Endothelial cell of umbilical vein (primary cell): ENCODE measurements around the gene SLC29A3. TPM values are rescaled to one million over a fixed set of nuclear protein-coding genes. Genes with fewer than 3 reads are reported as not detected.

Experiments
- BruUV-seq: library from RNA; stranded (reverse); fragments of 400-500 nt; replicated peaks from 2 replicates; lab custom pipeline; 2021; lab: Mats Ljungman, UMichigan
- CTCF ChIA-PET: fragments of 300-600, 350-600 bp; sonication (Branson Sonifier 250); formaldehyde crosslinking; loops from one replicate; lab custom pipeline; 2021; ENCODE audit warnings: antibody characterized with exemption, inconsistent platforms; lab: Charles Lee
- POLR2A ChIA-PET: fragments of 300-600, 350-600 bp; sonication (Branson Sonifier 250); formaldehyde crosslinking; loops from one replicate; lab custom pipeline; 2021; ENCODE audit warnings: antibody characterized with exemption, inconsistent platforms; lab: Charles Lee
- DNase-seq: peaks from one replicate; pipeline ENCODE4 v3.0.0-alpha.2; 2011; ENCODE audit warnings: low read depth, low spot score
- FAIRE-seq: peaks from 2 replicates; lab custom pipeline; 2011; peaks lifted over from hg19 to GRCh38; lab: Jason Lieb, UNC
- H2AFZ ChIP-seq: 2 replicates; pipeline ENCODE4 v1.6.0; 2012; ENCODE audit warnings: low read depth, low read length, control low read depth, inconsistent platforms
- H3K27ac ChIP-seq: 2 replicates; pipeline ENCODE4 v1.5.1; 2011; ENCODE audit warnings: low read depth, mild to moderate bottlenecking, control low read depth, low read length, moderate library complexity; ENCODE audit not compliant: insufficient read depth
- H3K27me3 ChIP-seq, 2 experiments: 2 replicates each; pipeline versions ENCODE4 v1.6.0 to v1.6.1; 2011; ENCODE audit warnings: low read length in 2 of 2, mixed read lengths in 1 of 2; ENCODE audit not compliant: control insufficient read depth in 2 of 2, insufficient read depth in 2 of 2
- H3K36me3 ChIP-seq, 2 experiments: 2 replicates in 1 of 2; 3 replicates in 1 of 2; pipeline ENCODE4 v1.5.1; 2011; ENCODE audit warnings: low read length in 2 of 2, mild to moderate bottlenecking in 1 of 2, moderate library complexity in 1 of 2; ENCODE audit not compliant: control insufficient read depth in 2 of 2, insufficient read depth in 2 of 2; ENCODE audit errors: extremely low read depth in 1 of 2
- H3K4me1 ChIP-seq: 3 replicates; pipeline ENCODE4 v1.5.1; 2011; ENCODE audit warnings: mild to moderate bottlenecking, low read length; ENCODE audit not compliant: control insufficient read depth, insufficient read depth; ENCODE audit errors: extremely low read depth
- H3K4me2 ChIP-seq: 2 replicates; pipeline ENCODE4 v1.6.1; 2011; ENCODE audit warnings: low read length, control low read depth, mixed read lengths; ENCODE audit not compliant: insufficient read depth
- H3K4me3 ChIP-seq, 3 experiments: fragments of 200-600 bp in 1 of 3; sonication (generic), shearing (Covaris generic) in 1 of 3; replicated peaks in 1 of 3; 2 replicates each; pipeline ENCODE4 v1.5.1; 2011 to 2016; ENCODE audit warnings: control low read depth in 3 of 3, low read length in 3 of 3, mild to moderate bottlenecking in 2 of 3, inconsistent platforms in 1 of 3, low read depth in 1 of 3, moderate library complexity in 1 of 3; ENCODE audit not compliant: insufficient read depth in 1 of 3
- H3K79me2 ChIP-seq: 2 replicates; pipeline ENCODE4 v1.6.0; 2012; ENCODE audit warnings: low read length, inconsistent platforms; ENCODE audit not compliant: control insufficient read depth, insufficient read depth
- H3K9ac ChIP-seq: replicated peaks from 2 replicates; pipeline ENCODE3; 2011; ENCODE audit warnings: low read length, control low read depth; ENCODE audit not compliant: insufficient read depth; ENCODE audit errors: extremely low read depth
- H3K9me1 ChIP-seq: replicated peaks from 3 replicates; pipeline ENCODE4 v1.6.0; 2011; ENCODE audit warnings: mild to moderate bottlenecking, low read length; ENCODE audit not compliant: control insufficient read depth, insufficient read depth; ENCODE audit errors: extremely low read depth
- H3K9me3 ChIP-seq: replicated peaks from 2 replicates; pipeline ENCODE4 v1.5.1; 2012; ENCODE audit warnings: low read length, inconsistent platforms; ENCODE audit not compliant: control insufficient read depth, insufficient read depth
- H4K20me1 ChIP-seq: replicated peaks from 2 replicates; pipeline ENCODE3; 2011; ENCODE audit warnings: mild to moderate bottlenecking, low read length; ENCODE audit not compliant: control insufficient read depth, insufficient read depth; ENCODE audit errors: extremely low read depth
- EZH2 ChIP-seq: IDR thresholded peaks from 2 replicates; pipeline ENCODE4 v1.6.1; 2012; ENCODE audit warnings: borderline replicate concordance, low read depth, mild to moderate bottlenecking, moderate library complexity, low read length, inconsistent platforms; ENCODE audit not compliant: severe bottlenecking
- FOS ChIP-seq: IDR thresholded peaks from 2 replicates; pipeline ENCODE4 v1.6.1; 2011; ENCODE audit warnings: mild to moderate bottlenecking, low read length, moderate library complexity, borderline replicate concordance; ENCODE audit not compliant: insufficient read depth
- GATA2 ChIP-seq: IDR thresholded peaks from 2 replicates; pipeline ENCODE4 v1.7.0; 2011; ENCODE audit warnings: low read depth, mild to moderate bottlenecking, moderate library complexity, mixed read lengths, low read length; ENCODE audit not compliant: insufficient read length, insufficient read depth
- JUN ChIP-seq: IDR thresholded peaks from 2 replicates; pipeline ENCODE4 v1.6.1; 2011; ENCODE audit warnings: borderline replicate concordance, low read depth; ENCODE audit not compliant: insufficient read length, insufficient read depth
- MYC ChIP-seq: IDR thresholded peaks from one replicate; pipeline ENCODE4 v1.6.1; 2011; ENCODE audit warnings: mild to moderate bottlenecking, low read depth, low read length
- POLR2A ChIP-seq: IDR thresholded peaks from 2 replicates; pipeline ENCODE4 v1.6.1; 2012; ENCODE audit warnings: low read depth, mild to moderate bottlenecking, control low read depth, low read length
- POLR2AphosphoS5 ChIP-seq: IDR thresholded peaks from 2 replicates; pipeline ENCODE4 v1.6.1; 2012; ENCODE audit warnings: low read depth, mild to moderate bottlenecking, control low read depth, low read length, moderate library complexity; ENCODE audit not compliant: insufficient read depth
- dilution Hi-C: fragments of 300-500 bp; cut with MboI; formaldehyde crosslinking; loops from one replicate; pipeline ENCODE4 v1.15.0; 2019; ENCODE audit warnings: low sequenced_read_pairs; ENCODE audit not compliant: extremely low pct_ligation_motif_present
- intact Hi-C: fragments of 100-400 bp; cut with micrococcal nuclease; formaldehyde crosslinking; loops from one replicate; pipeline ENCODE4 v1.10.0; 2022
- polyA plus RNA-seq, 4 experiments: library from polyadenylated mRNA; depleted of rRNA in 3 of 4; stranded (reverse) in 3 of 4; unstranded in 1 of 4; fragments of >200 nt; gene quantifications; 2 replicates each; pipeline versions ENCODE4 v1.2.1 to v1.2.3, GENCODE V29; 2011 to 2012; ENCODE audit warnings: missing spikeins in 1 of 4
- total RNA-seq: library from RNA; stranded (reverse); gene quantifications from 2 replicates; pipeline ENCODE4 v1.2.3, GENCODE V29; 2021
- TF ChIP-seq, protein P1 (sequence below), 2 donors: IDR thresholded peaks; 1 replicate in 1 of 2; 2 replicates in 1 of 2; pipeline ENCODE4 v1.5.1; 2011; ENCODE audit warnings: low read length in 2 of 2, mild to moderate bottlenecking in 2 of 2, moderate library complexity in 2 of 2, control low read depth in 1 of 2, inconsistent platforms in 1 of 2, low read depth in 1 of 2; ENCODE audit not compliant: insufficient read depth in 1 of 2; ENCODE audit errors: extremely low read depth in 1 of 2

Gene SLC29A3
- total and polyA plus RNA-seq, 2 donors (not counting 3 experiments of a cell fraction or from before 2014, with no cell fraction given), result 5.0 to 9.1 TPM

DNA sequence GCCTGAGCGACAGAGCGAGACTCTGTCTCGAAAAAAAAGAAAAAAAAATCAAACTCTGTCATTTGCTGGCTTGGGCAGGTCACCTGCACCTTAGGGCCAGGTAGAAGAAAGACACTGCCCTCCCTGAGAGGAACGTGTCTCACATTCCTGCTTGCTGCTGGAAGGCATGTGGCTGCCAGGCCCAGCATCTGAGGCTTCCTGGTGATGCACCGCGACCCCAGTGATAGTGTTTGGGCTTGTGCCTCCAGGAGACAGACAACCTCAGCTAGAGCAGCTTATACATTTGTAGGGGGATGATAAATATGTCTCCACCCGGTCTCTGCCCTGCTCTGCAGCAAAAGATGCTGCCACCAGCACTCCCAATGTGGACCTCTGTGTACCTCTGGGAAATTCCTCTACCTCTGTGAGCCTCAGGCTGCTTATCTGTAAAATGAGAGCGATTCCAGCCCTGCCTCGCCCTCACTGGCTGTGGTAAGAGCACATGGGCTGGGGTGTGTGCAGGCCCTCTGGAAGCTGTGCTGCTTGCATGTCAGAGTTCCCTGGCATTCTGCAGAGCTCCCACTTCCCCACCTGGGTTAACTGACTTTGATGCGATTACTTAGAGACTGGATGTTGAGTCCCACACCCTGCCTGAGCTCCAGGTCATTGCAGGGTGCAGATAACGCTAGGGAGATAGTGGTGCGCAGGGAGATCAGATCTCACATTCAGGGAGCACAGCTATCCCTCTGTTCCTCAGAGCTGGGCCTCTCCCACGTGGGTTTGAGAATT is 19.9 kb downstream of the SLC29A3 start:
- H2AFZ ChIP-seq, result no peak overlapping the region
- TF ChIP-seq JUN, result no peak
- TF ChIP-seq, protein P1, sequence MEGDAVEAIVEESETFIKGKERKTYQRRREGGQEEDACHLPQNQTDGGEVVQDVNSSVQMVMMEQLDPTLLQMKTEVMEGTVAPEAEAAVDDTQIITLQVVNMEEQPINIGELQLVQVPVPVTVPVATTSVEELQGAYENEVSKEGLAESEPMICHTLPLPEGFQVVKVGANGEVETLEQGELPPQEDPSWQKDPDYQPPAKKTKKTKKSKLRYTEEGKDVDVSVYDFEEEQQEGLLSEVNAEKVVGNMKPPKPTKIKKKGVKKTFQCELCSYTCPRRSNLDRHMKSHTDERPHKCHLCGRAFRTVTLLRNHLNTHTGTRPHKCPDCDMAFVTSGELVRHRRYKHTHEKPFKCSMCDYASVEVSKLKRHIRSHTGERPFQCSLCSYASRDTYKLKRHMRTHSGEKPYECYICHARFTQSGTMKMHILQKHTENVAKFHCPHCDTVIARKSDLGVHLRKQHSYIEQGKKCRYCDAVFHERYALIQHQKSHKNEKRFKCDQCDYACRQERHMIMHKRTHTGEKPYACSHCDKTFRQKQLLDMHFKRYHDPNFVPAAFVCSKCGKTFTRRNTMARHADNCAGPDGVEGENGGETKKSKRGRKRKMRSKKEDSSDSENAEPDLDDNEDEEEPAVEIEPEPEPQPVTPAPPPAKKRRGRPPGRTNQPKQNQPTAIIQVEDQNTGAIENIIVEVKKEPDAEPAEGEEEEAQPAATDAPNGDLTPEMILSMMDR (IDR thresholded peaks at IDR 0.05; ENCODE audit: extremely low read depth in 1 of 2, insufficient read depth in 1 of 2, low read depth in 1 of 2, low read length in 2 of 2), result no peak
- TF ChIP-seq POLR2AphosphoS5, result no peak
- no peak for TF ChIP-seq GATA2
- TF ChIP-seq EZH2, result no peak
- no peak for TF ChIP-seq FOS
- no peak for TF ChIP-seq POLR2A
- no peak for TF ChIP-seq MYC
- intact Hi-C loops, result no loop called here
- H3K4me2 ChIP-seq, result no peak overlapping the region
- no peak overlapping the region for H3K27ac ChIP-seq
- H3K9me3 ChIP-seq, result no peaks in the 10 kb centered on the region
- H4K20me1 ChIP-seq, result no peaks in the 10 kb centered on the region
- no peak overlapping the region for H3K4me3 ChIP-seq
- H3K36me3 ChIP-seq, result no peaks in the 10 kb centered on the region
- DNase-seq (no peak), FAIRE-seq (no peak)
- ChIA-PET POLR2A (no interaction called here), CTCF (interaction anchor here (0.6 to 1.5 kb wide), 7 partner anchors 8 to 333 kb away, joined by 3 to 4 read pairs (median 3); partner anchors contain the start of gene SLC29A3)
- H3K4me1 ChIP-seq, result no peaks in the 10 kb centered on the region
- no TSS peak for BruUV-seq
- no peaks in the 10 kb centered on the region for H3K79me2 ChIP-seq
- dilution Hi-C loops, result no loop called here
- no peaks in the 10 kb centered on the region for H3K27me3 ChIP-seq
- H3K9ac ChIP-seq, result no peak overlapping the region
- H3K9me1 ChIP-seq, result no peaks in the 10 kb centered on the region
